ENCODE results near the gene NDUFA9. TPM values are rescaled to one million over a fixed set of nuclear protein-coding genes. Genes with fewer than 3 reads are reported as not detected.

The NDUFA9 gene
- total RNA-seq, 4 donors from 2014 or later, result 18.7 to 56.1 (median 32.7) TPM

Other genes with a start within 250 kb of the NDUFA9 start
- not detected for gene FGF6, start 203.3 kb upstream of the NDUFA9 start, total RNA-seq
- 1 to 10 TPM in 1 of 4 donors, under 1 TPM in 3; 0.58 to 1.4 (median 0.75) TPM for gene RAD51AP1, start 110.2 kb upstream of the NDUFA9 start, total RNA-seq
- gene DYRK4, start 86.9 kb upstream of the NDUFA9 start, total RNA-seq, result 10 to 100 TPM; 35.2 to 47.8 (median 41.3) TPM
- gene AKAP3, start 63 bp upstream of the NDUFA9 start, total RNA-seq, result under 1 TPM; 0.39 to 0.83 (median 0.73) TPM
- gene GALNT8, start 71.3 kb downstream of the NDUFA9 start, total RNA-seq, result 1 to 10 TPM in 3 of 4 donors, under 1 TPM in 1; 0.98 to 2.7 (median 1.5) TPM